ENCODE data around the gene SLX9. TPM values are rescaled to one million over a fixed set of nuclear protein-coding genes. Genes with fewer than 3 reads are reported as not detected.
"Not testable (repeated sequence)": the region's sequence is repeated elsewhere in the genome, so short reads cannot be mapped to it uniquely, and the experiment has no call there.

SLX9 gene
- total RNA-seq, 5 donors from 2014 or later (not counting 1 experiment from before 2014, with no cell fraction given), result 16.7 to 32.2 (median 26.7) TPM

DNA sequence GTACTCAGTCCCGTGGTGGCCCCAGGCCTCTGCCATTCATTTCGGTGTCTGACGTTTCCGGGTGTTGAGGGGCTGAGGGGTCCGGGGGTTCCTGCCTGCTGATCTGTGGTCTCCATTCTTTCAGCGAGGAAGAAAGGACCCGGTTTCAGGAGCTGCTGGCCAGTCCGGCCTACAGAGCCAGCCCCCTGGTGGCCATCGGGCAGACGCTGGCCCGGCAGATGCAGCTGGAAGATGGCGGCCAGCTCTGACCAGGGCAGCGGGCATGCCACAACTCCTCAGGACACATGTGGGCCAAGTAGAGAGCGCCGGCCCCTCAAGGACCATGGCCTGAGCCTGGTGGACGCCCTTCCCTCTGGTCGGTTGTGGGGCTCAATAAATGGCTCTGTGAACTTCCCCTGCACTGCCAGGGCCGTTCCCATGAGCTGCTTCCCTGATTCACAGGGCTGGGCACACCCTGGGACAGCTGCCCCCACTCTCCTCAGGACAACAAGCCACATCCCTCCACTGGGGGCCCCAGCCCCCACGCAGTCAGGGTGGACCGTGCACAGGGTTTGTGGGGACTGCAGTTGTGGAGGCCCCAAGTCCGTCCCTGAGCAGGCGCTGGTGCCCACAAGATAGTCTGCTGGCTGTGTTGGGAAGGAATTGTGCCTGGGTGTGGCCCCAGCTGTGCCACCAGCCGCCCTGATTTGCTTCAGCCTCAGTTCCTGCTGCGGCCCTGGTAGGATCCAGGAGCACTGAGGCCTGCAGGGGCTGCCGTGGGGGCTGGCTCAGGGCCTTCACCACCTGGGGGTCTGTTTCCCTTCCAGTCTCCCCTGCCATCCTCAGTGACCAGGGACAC lies 36.9 kb downstream of the SLX9 start:
- H3K36me3 Mint-ChIP-seq; H3K4me1 Mint-ChIP-seq; H3K27me3 ChIP-seq (replicated peaks in 1 of 2; ENCODE audit: control insufficient read depth in 2 of 2, extremely low read depth in 1 of 2, insufficient read depth in 2 of 2, low read length in 1 of 2); H3K4me3 ChIP-seq (ENCODE audit: control insufficient read depth in 1 of 2, extremely low read depth in 1 of 2, low read length in 1 of 2); H3K9me3 Mint-ChIP-seq; H3K27ac Mint-ChIP-seq; H3K4me1 ChIP-seq (ENCODE audit: control insufficient read depth in 1 of 2, extremely low read depth in 1 of 2, insufficient read depth in 2 of 2, low read length in 2 of 2); DNase-seq; H3K4me3 Mint-ChIP-seq; POLR2A ChIA-PET; ATAC-seq (replicated peaks in 1 of 4); H3K9me3 ChIP-seq; H3K27me3 Mint-ChIP-seq; CTCF ChIA-PET; H3K27ac ChIP-seq (ENCODE audit: low read length): not testable (repeated sequence)
- H3K36me3 ChIP-seq (ENCODE audit: control insufficient read depth in 2 of 2, extremely low read depth in 1 of 2, insufficient read depth in 1 of 2, low read length in 1 of 2), result peaks cover 9 to 14% of the 10 kb centered on the region in 2 donors
- WGBS (ENCODE audit: insufficient coverage), result 95% methylated on average over 20 of the region's 25 CpGs

- CTCF ChIA-PET, result no interaction called here
These were observed 37.9 kb downstream of the SLX9 start for GRCh38 chr21:44977616-44978340.

DNA sequence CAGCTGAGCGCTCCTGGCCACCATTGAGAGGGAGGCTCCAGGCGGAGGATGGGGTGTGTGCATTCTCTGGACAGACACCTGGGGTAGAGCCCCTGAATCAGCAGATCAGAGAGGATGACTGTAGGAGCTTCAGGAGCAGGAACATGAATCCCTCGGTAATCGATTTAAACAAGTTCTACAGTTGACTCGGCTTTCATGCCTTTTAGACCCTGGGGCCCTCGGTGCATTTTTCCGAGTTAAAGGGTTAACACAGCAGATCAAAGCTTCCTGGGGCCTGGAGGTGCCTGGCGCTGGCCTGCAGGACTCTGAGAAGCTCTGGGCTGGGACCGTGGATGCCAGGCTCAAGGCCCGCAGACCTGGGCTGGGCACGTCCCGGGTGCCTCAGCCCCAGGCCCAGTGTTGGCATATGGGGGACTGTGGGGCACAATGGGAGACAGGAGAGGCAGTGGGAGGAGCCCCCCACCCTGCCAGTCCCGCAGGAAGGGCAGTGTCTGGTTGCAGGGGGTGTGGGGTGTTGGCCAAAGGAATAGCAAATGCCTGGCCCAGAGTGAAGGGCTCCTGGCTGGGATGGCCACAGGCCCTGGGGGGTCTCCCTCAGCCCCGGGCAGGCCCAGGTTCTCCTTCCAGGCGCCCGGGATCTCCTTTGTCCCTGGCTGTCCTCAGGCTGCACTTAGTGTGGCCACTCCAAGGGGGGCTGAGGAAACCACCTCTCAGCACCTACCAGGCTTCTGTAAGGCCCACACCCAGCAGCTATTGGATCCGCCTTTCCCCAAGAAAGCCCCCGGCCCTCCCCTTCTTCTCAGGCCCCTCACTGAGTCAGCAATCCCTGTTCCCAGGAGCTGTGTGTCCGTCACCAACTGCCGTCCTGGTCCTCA lies 40.1 kb downstream of the SLX9 start:
- POLR2A ChIA-PET, result no interaction called here
- no peak overlapping the region for H3K4me3 ChIP-seq (ENCODE audit: control insufficient read depth in 1 of 2, extremely low read depth in 1 of 2, low read length in 1 of 2)
- no peak for DNase-seq
- Mint-ChIP-seq H3K4me1 (no peaks in the 10 kb centered on the region), H3K36me3 (no peaks in the 10 kb centered on the region), H3K27ac (no peak overlapping the region), H3K4me3 (no peak overlapping the region), H3K27me3 (no peaks in the 10 kb centered on the region), H3K9me3 (no peaks in the 10 kb centered on the region)
- WGBS (ENCODE audit: insufficient coverage), result 92% methylated on average over 19 of the region's 20 CpGs
- H3K27ac ChIP-seq (ENCODE audit: low read length), result no peak overlapping the region
- CTCF ChIA-PET, result no interaction called here
- H3K4me1 ChIP-seq (ENCODE audit: control insufficient read depth in 1 of 2, extremely low read depth in 1 of 2, insufficient read depth in 2 of 2, low read length in 2 of 2), result no peaks in the 10 kb centered on the region
- no peak for ATAC-seq (replicated peaks in 1 of 4)
- peaks cover 0 to 9% of the 10 kb centered on the region in 2 donors for H3K36me3 ChIP-seq (ENCODE audit: control insufficient read depth in 2 of 2, extremely low read depth in 1 of 2, insufficient read depth in 1 of 2, low read length in 1 of 2)
- no peaks in the 10 kb centered on the region for H3K9me3 ChIP-seq
- peaks cover 0 to under 1% of the 10 kb centered on the region in 2 experiments for H3K27me3 ChIP-seq (replicated peaks in 1 of 2; ENCODE audit: control insufficient read depth in 2 of 2, extremely low read depth in 1 of 2, insufficient read depth in 2 of 2, low read length in 1 of 2)

More at GRCh38 chr21:44977616-44978340, 37.9 kb downstream of the SLX9 start:
- H3K4me1 ChIP-seq (ENCODE audit: control insufficient read depth in 1 of 2, extremely low read depth in 1 of 2, insufficient read depth in 2 of 2, low read length in 2 of 2), result no peaks in the 10 kb centered on the region
- no peaks in the 10 kb centered on the region for H3K9me3 ChIP-seq
- H3K27ac Mint-ChIP-seq, result no peak overlapping the region
- peaks cover 5% of the 10 kb centered on the region for H3K36me3 Mint-ChIP-seq
- no peak overlapping the region for H3K4me3 ChIP-seq (ENCODE audit: control insufficient read depth in 1 of 2, extremely low read depth in 1 of 2, low read length in 1 of 2)
- DNase-seq (no peak), ATAC-seq (replicated peaks in 1 of 4) (no peak)
- no peaks in the 10 kb centered on the region for H3K27me3 Mint-ChIP-seq
- no peaks in the 10 kb centered on the region for H3K9me3 Mint-ChIP-seq
- POLR2A ChIA-PET, result no interaction called here
- no peaks in the 10 kb centered on the region for H3K27me3 ChIP-seq (replicated peaks in 1 of 2; ENCODE audit: control insufficient read depth in 2 of 2, extremely low read depth in 1 of 2, insufficient read depth in 2 of 2, low read length in 1 of 2)
- H3K4me1 Mint-ChIP-seq, result peaks cover 0 to 4% (median 0%) of the 10 kb centered on the region in 3 donors
- peaks cover 4 to 13% of the 10 kb centered on the region in 2 donors for H3K36me3 ChIP-seq (ENCODE audit: control insufficient read depth in 2 of 2, extremely low read depth in 1 of 2, insufficient read depth in 1 of 2, low read length in 1 of 2)
- 98% methylated on average over 18 of the region's 22 CpGs for WGBS (ENCODE audit: insufficient coverage)
- no peak overlapping the region for H3K27ac ChIP-seq (ENCODE audit: low read length)
- no peak overlapping the region for H3K4me3 Mint-ChIP-seq

- no peaks in the 10 kb centered on the region for H3K9me3 ChIP-seq
- H3K27ac ChIP-seq (ENCODE audit: low read length), result no peak overlapping the region
- Mint-ChIP-seq H3K4me1 (no peaks in the 10 kb centered on the region), H3K27me3 (no peaks in the 10 kb centered on the region), H3K36me3 (no peaks in the 10 kb centered on the region), H3K9me3 (no peaks in the 10 kb centered on the region), H3K4me3 (no peak overlapping the region), H3K27ac (no peak overlapping the region)
- no peak overlapping the region for H3K4me3 ChIP-seq (ENCODE audit: control insufficient read depth in 1 of 2, extremely low read depth in 1 of 2, low read length in 1 of 2)
- H3K4me1 ChIP-seq (ENCODE audit: control insufficient read depth in 1 of 2, extremely low read depth in 1 of 2, insufficient read depth in 2 of 2, low read length in 2 of 2), result no peaks in the 10 kb centered on the region
- WGBS (ENCODE audit: insufficient coverage), result 88% methylated on average over 38 of the region's 38 CpGs
- DNase-seq (no peak), ATAC-seq (replicated peaks in 1 of 4) (no peak)
- CTCF ChIA-PET, result no interaction called here
- H3K36me3 ChIP-seq (ENCODE audit: control insufficient read depth in 2 of 2, extremely low read depth in 1 of 2, insufficient read depth in 1 of 2, low read length in 1 of 2), result peaks cover 0 to 5% of the 10 kb centered on the region in 2 donors
- H3K27me3 ChIP-seq (replicated peaks in 1 of 2; ENCODE audit: control insufficient read depth in 2 of 2, extremely low read depth in 1 of 2, insufficient read depth in 2 of 2, low read length in 1 of 2), result peaks cover 0 to 2% of the 10 kb centered on the region in 2 experiments
- POLR2A ChIA-PET, result no interaction called here
These were observed 41.0 kb downstream of the SLX9 start for GRCh38 chr21:44980562-44981489.

GRCh38 chr21:44982558-44983250 lies 42.9 kb downstream of the SLX9 start:
- no peaks in the 10 kb centered on the region for H3K4me1 ChIP-seq (ENCODE audit: control insufficient read depth in 1 of 2, extremely low read depth in 1 of 2, insufficient read depth in 2 of 2, low read length in 2 of 2)
- H3K9me3 ChIP-seq, result no peaks in the 10 kb centered on the region
- no peak overlapping the region for H3K4me3 ChIP-seq (ENCODE audit: control insufficient read depth in 1 of 2, extremely low read depth in 1 of 2, low read length in 1 of 2)
- Mint-ChIP-seq H3K4me1 (no peaks in the 10 kb centered on the region), H3K27me3 (no peaks in the 10 kb centered on the region), H3K9me3 (no peaks in the 10 kb centered on the region), H3K4me3 (no peak overlapping the region), H3K36me3 (no peaks in the 10 kb centered on the region), H3K27ac (no peak overlapping the region)
- DNase-seq (no peak), ATAC-seq (replicated peaks in 1 of 4) (no peak)
- no peak overlapping the region for H3K27ac ChIP-seq (ENCODE audit: low read length)
- H3K36me3 ChIP-seq (ENCODE audit: control insufficient read depth in 2 of 2, extremely low read depth in 1 of 2, insufficient read depth in 1 of 2, low read length in 1 of 2), result no peaks in the 10 kb centered on the region
- 90% methylated on average over 39 of the region's 41 CpGs for WGBS (ENCODE audit: insufficient coverage)
- CTCF ChIA-PET, result no interaction called here
- H3K27me3 ChIP-seq (replicated peaks in 1 of 2; ENCODE audit: control insufficient read depth in 2 of 2, extremely low read depth in 1 of 2, insufficient read depth in 2 of 2, low read length in 1 of 2), result peaks cover 0 to 5% of the 10 kb centered on the region in 2 experiments
- POLR2A ChIA-PET, result no interaction called here
